Activated T-helper 1 cell treated with anti-CD3 and anti-CD28 coated beads, Interleukin-12 subunit alpha, Interleukin-12 subunit beta, Interleukin-2, Interleukin-4 antibody, amounts not matched to agents 30 ng/mL and 10 ng/mL and 1 ng/mL, durations not matched to agents 14 hours and 24 hours and 36 hours (primary cell): ENCODE measurements around the gene NUDT16L1. TPM values are rescaled to one million over a fixed set of nuclear protein-coding genes. Genes with fewer than 3 reads are reported as not detected.

Source experiments
- DNase-seq: peaks from one replicate; pipeline ENCODE4 v3.0.0; 2021; ENCODE audit warnings: low spot score
- H3K27ac Mint-ChIP-seq: one replicate; pipeline ENCODE4 v1.8.0; 2021; ENCODE audit warnings: mild to moderate bottlenecking, mixed read lengths
- H3K27me3 Mint-ChIP-seq: one replicate; pipeline ENCODE4 v1.8.0; 2022; ENCODE audit warnings: mild to moderate bottlenecking, moderate library complexity, mixed read lengths; ENCODE audit not compliant: insufficient read depth
- H3K36me3 Mint-ChIP-seq: one replicate; pipeline ENCODE4 v1.8.0; 2021; ENCODE audit warnings: low read depth, mixed read lengths
- H3K4me1 Mint-ChIP-seq: one replicate; pipeline ENCODE4 v1.8.0; 2021; ENCODE audit warnings: low read depth, mixed read lengths
- H3K4me3 Mint-ChIP-seq: one replicate; pipeline ENCODE4 v1.8.0; 2021; ENCODE audit warnings: mild to moderate bottlenecking, moderate library complexity, mixed read lengths
- H3K9me3 Mint-ChIP-seq: one replicate; pipeline ENCODE4 v1.8.0; 2021; ENCODE audit warnings: mixed read lengths
- intact Hi-C: fragments of 100-400 bp; cut with micrococcal nuclease; formaldehyde crosslinking; loops from one replicate; pipeline ENCODE4 v1.15.1; 2024
- total RNA-seq: library from RNA; stranded (reverse); gene quantifications from 2 replicates; pipeline ENCODE4 v1.2.3, GENCODE V29; 2022

NUDT16L1 gene
- total RNA-seq, 1 donor from 2014 or later, result 39.9 TPM

DNA sequence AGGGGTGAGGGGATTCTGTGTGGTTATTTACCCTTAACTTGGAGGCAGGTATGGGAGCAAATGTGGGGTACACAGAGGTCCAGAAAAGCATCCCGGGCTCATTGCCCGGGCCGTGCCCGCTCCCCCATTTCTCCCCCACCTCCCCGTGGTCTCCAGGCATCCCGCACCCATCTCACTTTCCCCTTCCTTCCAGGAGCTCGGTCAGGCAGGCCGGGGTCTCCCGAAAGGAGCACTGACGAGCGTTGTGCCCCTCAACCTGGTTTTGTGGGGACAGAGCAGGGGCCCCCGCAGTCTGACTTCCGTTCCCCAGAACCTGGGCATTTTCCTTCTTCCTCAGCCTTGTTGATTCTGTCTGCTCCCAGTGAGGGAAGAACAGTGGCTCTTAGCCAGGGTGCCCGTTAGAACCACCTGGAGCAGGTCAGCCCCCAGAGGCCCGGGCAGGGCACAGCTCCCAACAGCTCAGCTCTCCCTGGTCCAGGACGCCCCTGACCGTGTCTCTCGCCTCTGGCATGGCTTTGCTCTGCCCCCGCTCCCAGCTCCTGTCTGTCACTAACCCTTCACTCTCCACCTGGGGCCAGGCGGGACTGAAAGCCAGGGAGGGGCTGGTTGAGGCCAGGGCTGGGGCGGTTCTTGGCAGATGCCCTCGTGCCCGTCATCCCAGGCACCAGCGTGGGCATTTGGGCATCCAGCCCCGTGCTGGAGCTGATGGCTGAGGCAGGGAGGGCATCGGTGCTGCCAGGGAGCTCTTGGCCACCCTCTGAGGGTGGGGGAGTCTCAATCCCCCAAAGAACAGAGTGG is 12.5 kb upstream of the NUDT16L1 start:
- H3K4me1 Mint-ChIP-seq, result peaks cover 24% of the 10 kb centered on the region
- H3K27me3 Mint-ChIP-seq, result no peaks in the 10 kb centered on the region
- intact Hi-C loops, result no loop called here
- peak overlapping the region; percentile 48 for H3K27ac Mint-ChIP-seq
- H3K9me3 Mint-ChIP-seq, result no peaks in the 10 kb centered on the region
- no peak overlapping the region for H3K4me3 Mint-ChIP-seq
- peaks cover 13% of the 10 kb centered on the region for H3K36me3 Mint-ChIP-seq
- no peak for DNase-seq

DNA sequence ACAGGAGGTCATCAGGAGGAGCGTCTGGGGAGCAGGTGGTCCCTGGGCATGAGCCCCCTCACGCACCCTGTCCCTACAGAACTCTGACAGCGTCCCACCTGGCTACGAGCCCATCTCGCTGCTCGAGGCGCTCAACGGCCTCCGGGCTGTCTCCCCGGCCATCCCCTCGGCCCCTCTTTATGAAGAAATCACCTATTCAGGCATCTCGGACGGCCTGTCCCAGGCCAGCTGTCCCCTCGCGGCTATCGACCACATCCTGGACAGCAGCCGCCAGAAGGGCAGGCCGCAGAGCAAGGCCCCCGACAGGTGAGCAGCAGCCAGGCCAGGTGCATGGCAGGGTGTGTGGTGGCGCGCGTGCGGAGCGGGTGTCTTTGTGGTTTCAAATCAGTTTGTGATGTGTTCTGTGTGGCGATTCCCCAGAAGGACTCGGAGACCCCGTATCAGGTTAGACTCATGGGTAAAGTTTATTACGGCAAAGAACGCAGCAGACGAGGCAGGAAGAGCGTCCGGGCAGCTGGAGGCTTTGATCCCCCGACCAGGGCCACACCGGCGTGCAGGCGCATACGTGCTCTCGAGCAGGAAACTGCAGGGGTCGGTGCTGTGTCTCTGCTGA is 11.8 kb upstream of the NUDT16L1 start:
- no peak for DNase-seq

DNA sequence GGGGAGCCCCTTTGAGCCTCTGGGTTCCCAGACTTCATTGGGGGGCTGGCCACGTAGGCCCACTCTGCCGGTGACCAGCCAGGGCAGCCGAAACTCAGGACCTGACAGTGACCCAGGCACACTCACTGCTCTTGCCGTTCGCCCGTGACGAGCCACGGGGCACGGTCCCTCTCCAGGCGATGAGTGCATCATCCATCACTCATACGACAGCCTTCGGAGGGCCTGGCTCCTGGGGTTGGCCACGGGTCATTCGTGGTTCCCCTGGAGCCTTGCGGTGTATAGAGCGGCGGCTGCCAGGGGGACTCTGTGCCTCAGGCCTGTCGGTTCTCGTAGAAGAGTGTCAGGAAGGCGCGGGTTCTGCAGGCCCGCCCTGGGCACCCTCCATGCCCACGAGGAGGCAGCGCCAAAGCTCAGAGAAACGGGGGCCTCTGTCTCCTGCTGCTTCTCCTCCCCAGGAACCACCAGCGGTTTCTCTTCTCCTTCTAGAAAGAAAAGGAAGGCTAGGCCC is 11.2 kb upstream of the NUDT16L1 start:
- H3K9me3 Mint-ChIP-seq, result no peaks in the 10 kb centered on the region
- no peaks in the 10 kb centered on the region for H3K27me3 Mint-ChIP-seq
- no peak for DNase-seq

More for the DNA sequence above, 11.8 kb upstream of the NUDT16L1 start:
- Mint-ChIP-seq H3K36me3 (peaks cover 13% of the 10 kb centered on the region), H3K27me3 (no peaks in the 10 kb centered on the region), H3K9me3 (no peaks in the 10 kb centered on the region), H3K27ac (no peak overlapping the region), H3K4me3 (no peak overlapping the region), H3K4me1 (peaks cover 17% of the 10 kb centered on the region)
- intact Hi-C loops, result no loop called here

GRCh38 chr16:4682616-4683254 is 10.6 kb upstream of the NUDT16L1 start:
- Mint-ChIP-seq H3K4me3 (no peak overlapping the region), H3K36me3 (peaks cover 13% of the 10 kb centered on the region), H3K9me3 (no peaks in the 10 kb centered on the region), H3K4me1 (peaks cover 9% of the 10 kb centered on the region), H3K27ac (no peak overlapping the region), H3K27me3 (no peaks in the 10 kb centered on the region)
- intact Hi-C loops, result no loop called here
- DNase-seq, result no peak

More for the DNA sequence above, 11.2 kb upstream of the NUDT16L1 start:
- H3K4me3 Mint-ChIP-seq, result no peak overlapping the region
- no peak overlapping the region for H3K27ac Mint-ChIP-seq
- peaks cover 11% of the 10 kb centered on the region for H3K4me1 Mint-ChIP-seq
- intact Hi-C loops, result no loop called here
- peaks cover 13% of the 10 kb centered on the region for H3K36me3 Mint-ChIP-seq

GRCh38 chr16:4683255-4684057 is 9.9 kb upstream of the NUDT16L1 start:
- Mint-ChIP-seq H3K27ac (no peak overlapping the region), H3K27me3 (no peaks in the 10 kb centered on the region), H3K4me3 (no peak overlapping the region), H3K4me1 (peaks cover 2% of the 10 kb centered on the region), H3K36me3 (peaks cover 7% of the 10 kb centered on the region), H3K9me3 (no peaks in the 10 kb centered on the region)
- intact Hi-C loops, result no loop called here
- no peak for DNase-seq

DNA sequence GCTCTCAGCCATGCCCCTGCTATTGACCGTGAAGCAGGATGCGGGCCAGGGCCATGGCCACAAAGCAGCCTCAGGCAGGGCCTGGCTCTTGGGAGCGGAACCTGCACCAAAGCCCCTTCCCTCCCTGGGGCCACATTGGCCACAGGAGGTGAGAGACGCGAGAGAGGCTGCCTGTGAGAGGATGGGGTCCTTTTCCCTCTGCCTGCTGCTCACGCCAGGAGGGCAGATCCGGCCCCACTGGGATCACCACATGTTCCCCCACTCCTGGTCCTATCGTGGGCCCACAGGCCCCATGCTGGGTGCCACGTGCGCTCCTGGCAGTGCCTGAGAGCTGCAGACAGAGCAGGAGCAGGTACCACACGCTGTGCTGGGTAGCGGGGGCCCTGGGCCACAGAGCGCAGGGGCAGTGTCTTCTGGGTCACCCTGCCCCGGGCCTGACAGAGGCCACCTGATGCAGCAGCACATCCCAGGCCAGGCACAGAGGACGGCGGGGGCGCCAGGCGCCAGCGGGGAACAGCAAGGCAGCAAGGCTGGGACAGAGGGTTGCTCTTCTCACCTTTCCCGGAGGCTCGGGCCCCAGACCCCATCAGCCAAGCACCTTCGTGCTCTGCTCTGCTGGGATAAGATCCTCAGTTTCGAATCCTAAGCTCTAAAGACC is 9.2 kb upstream of the NUDT16L1 start:
- Mint-ChIP-seq H3K27me3 (no peaks in the 10 kb centered on the region), H3K4me3 (no peak overlapping the region), H3K9me3 (no peaks in the 10 kb centered on the region), H3K36me3 (peaks cover 7% of the 10 kb centered on the region), H3K4me1 (no peaks in the 10 kb centered on the region), H3K27ac (no peak overlapping the region)
- DNase-seq, result no peak
- intact Hi-C loops, result no loop called here

DNA sequence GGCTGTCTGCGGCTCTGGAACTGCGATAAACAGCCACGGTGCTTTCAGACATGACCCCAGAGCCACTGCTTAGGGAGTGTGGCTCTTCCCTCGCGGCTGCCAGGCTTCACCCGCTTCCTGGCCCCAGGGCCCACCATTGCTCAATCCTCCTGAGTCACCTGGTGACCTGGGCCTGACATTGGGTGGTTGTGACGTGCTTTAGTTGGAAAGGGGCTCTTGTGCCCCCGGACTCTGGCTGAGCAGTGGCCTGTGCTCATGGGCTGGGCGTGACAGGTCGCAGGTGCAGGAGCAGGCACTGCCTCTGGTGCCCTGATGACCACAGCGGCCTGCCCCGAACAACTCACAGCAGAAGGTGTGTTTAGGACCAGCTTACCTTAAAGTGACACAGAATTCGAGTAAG is 8.6 kb upstream of the NUDT16L1 start:
- H3K4me3 Mint-ChIP-seq, result no peak overlapping the region
- peaks cover 7% of the 10 kb centered on the region for H3K36me3 Mint-ChIP-seq
- no peaks in the 10 kb centered on the region for H3K27me3 Mint-ChIP-seq
- no peaks in the 10 kb centered on the region for H3K4me1 Mint-ChIP-seq
- intact Hi-C loops, result no loop called here
- no peak overlapping the region for H3K27ac Mint-ChIP-seq
- DNase-seq, result no peak
- no peaks in the 10 kb centered on the region for H3K9me3 Mint-ChIP-seq

DNA sequence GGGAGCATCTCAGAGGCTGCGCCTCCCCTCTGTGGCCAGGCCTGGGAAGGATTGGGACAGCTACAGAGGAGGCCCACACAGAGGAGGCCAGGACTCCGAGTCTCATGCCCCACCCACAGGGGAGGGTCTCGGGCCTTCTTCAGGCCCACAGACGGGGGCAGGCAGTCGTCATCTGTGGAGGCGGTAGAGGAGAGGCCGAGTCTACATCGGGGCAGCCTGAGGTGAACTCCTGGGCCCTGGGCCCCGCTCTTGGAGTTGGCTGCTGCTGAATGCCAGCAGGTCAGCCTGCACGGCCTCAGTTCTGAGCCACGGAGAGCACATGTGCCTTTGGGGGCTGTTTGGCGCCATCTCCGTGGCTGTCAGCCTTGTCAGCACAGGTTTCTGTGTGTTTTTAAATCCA is 8.1 kb upstream of the NUDT16L1 start:
- Mint-ChIP-seq H3K9me3 (no peaks in the 10 kb centered on the region), H3K4me3 (no peak overlapping the region), H3K4me1 (no peaks in the 10 kb centered on the region), H3K27ac (no peak overlapping the region), H3K36me3 (peaks cover 7% of the 10 kb centered on the region), H3K27me3 (no peaks in the 10 kb centered on the region)
- DNase-seq, result no peak
- intact Hi-C loops, result no loop called here

DNA sequence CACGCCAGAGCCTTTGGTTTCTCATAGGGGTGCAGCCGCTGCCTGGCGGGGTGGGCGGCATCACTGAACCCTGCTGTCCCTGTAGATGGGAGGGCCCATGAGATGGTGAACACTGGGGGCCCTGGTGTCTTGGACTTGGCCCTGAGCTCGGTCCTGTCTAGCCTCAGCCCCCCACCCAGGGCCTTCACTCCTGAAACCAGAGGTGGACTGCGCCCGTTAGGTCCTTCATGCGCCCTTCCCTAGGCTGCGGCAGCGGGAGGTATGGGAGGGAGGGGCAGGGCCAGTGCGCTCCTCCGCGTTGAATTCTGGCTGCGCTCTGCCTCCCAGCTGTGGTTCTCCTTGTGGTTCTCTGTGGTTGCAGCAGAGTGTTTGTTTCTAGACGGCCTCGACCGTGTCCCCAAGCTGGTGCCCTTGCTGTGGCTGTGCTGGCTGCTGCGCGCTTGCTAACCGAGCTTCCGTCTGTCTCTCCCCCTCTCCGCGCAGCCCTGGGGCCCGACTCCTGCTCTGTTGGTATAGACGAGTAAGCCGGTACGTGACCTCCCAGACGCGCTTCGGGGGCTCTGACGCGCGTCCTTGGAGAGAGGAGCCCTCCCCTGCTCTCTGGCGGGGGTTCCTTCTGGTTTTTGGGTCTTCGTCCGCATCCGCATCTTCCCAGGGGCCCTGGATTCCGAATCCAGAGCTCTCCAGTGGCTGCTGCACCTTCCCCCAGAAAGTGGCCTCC is 7.4 kb upstream of the NUDT16L1 start:
- Mint-ChIP-seq H3K9me3 (no peaks in the 10 kb centered on the region), H3K27ac (no peak overlapping the region), H3K27me3 (no peaks in the 10 kb centered on the region), H3K4me3 (no peak overlapping the region), H3K36me3 (peaks cover 7% of the 10 kb centered on the region), H3K4me1 (no peaks in the 10 kb centered on the region)
- DNase-seq, result no peak
- intact Hi-C loops, result no loop called here

DNA sequence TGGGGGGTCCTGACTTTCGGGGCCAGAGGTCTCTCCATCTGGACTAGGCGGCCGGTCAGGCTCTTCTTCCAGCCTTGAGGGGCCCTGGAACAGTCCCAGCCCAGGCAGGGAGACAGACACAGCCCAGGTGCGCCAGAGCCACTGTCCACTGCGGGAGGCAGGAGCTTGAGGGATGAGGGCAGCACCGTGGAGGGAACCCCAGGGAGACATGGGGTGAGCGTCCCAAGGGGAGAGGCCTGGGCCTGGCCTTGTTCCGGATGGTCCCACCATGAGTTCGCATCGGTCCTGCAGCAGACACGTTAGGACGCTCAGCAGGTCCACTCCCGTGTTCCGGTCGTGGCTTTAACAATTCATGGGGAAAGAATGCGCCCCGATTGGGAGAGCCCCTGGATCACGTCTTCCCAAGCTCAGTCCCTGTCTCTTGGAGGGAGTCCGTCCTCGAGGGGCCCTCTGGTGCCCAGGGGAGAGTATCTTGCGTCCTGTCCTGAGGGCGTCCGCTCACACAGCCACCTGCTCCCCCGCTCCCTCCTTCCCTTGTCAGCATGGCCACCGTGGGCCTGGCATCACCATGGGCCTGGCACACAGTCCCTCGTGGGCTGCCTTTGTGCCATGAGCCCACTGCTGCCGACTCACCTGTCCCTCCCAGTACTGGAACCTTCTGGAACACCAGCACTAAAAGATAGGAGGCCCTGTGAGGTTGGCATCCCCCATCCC is 6.7 kb upstream of the NUDT16L1 start:
- Mint-ChIP-seq H3K27ac (no peak overlapping the region), H3K27me3 (no peaks in the 10 kb centered on the region), H3K9me3 (no peaks in the 10 kb centered on the region), H3K4me3 (no peak overlapping the region), H3K4me1 (no peaks in the 10 kb centered on the region), H3K36me3 (peaks cover 6% of the 10 kb centered on the region)
- intact Hi-C loops, result no loop called here
- no peak for DNase-seq

- Mint-ChIP-seq H3K36me3 (peaks cover 5% of the 10 kb centered on the region), H3K27ac (no peak overlapping the region), H3K9me3 (no peaks in the 10 kb centered on the region), H3K27me3 (no peaks in the 10 kb centered on the region), H3K4me1 (no peaks in the 10 kb centered on the region), H3K4me3 (no peak overlapping the region)
- no peak for DNase-seq
- intact Hi-C loops, result no loop called here
Measured at GRCh38 chr16:4687416-4687815, 5.9 kb upstream of the NUDT16L1 start.
